Uterus (tissue), 2 donors: ENCODE results near the gene SLCO2B1.
"Not testable (repeated sequence)": the region's sequence is repeated elsewhere in the genome, so short reads cannot be mapped to it uniquely, and the experiment has no call there.

Experiments used
- POLR2A ChIP-seq, 2 donors: fragments of 450-650 bp; IDR thresholded peaks; one replicate each; pipeline ENCODE4 v1.6.1; 2016; ENCODE audit warnings: antibody characterized with exemption in 2 of 2, mild to moderate bottlenecking in 1 of 2, moderate library complexity in 1 of 2
- TF ChIP-seq, protein P1 (sequence below), 4 experiments: fragments of 200-600 bp in 2 of 4; fragments of 450-650 bp in 2 of 4; sonication (generic) in 2 of 4; IDR thresholded peaks; one replicate each; pipeline ENCODE4 v1.5.1; 2016 to 2019; ENCODE audit warnings: antibody characterized with exemption in 4 of 4, mild to moderate bottlenecking in 2 of 4, moderate library complexity in 1 of 4

DNA sequence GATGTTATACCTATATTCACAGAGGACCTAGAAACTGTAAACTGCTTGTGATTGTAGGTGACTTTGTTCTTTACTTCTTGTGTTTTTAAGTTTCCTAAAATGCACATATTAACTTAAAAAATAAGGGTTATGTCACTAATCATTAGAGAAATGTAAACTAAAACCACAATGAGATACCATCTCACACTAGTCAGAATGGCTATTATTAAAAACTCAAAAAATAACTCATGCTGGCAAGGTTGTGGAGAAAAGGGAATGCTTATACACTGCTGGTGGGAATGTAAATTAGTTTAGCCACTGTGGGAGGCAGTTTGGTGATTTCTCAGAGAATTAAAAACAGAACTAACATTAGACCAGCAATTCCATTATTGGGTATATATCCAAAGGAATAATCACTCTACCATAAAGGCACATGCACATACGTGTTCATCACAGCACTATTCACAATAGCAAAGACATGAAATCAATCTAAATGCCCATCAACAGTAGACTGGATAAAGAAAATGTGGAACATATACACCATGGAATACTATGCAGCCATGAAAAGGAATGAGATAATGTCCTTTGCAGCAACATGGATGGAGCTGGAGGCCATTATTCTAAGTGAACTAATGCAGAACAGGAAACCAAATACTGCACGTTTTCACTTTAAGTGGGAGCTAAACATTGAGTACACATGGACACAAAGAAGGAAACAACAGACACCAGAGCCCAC is 44.8 kb upstream of the SLCO2B1 start:
- not testable (repeated sequence) for TF ChIP-seq POLR2A (IDR thresholded peaks at IDR 0.05)
- TF ChIP-seq, protein P1, sequence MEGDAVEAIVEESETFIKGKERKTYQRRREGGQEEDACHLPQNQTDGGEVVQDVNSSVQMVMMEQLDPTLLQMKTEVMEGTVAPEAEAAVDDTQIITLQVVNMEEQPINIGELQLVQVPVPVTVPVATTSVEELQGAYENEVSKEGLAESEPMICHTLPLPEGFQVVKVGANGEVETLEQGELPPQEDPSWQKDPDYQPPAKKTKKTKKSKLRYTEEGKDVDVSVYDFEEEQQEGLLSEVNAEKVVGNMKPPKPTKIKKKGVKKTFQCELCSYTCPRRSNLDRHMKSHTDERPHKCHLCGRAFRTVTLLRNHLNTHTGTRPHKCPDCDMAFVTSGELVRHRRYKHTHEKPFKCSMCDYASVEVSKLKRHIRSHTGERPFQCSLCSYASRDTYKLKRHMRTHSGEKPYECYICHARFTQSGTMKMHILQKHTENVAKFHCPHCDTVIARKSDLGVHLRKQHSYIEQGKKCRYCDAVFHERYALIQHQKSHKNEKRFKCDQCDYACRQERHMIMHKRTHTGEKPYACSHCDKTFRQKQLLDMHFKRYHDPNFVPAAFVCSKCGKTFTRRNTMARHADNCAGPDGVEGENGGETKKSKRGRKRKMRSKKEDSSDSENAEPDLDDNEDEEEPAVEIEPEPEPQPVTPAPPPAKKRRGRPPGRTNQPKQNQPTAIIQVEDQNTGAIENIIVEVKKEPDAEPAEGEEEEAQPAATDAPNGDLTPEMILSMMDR (IDR thresholded peaks at IDR 0.05), result not testable (repeated sequence)
